ENCODE data around the gene ZFP2.

DNA sequence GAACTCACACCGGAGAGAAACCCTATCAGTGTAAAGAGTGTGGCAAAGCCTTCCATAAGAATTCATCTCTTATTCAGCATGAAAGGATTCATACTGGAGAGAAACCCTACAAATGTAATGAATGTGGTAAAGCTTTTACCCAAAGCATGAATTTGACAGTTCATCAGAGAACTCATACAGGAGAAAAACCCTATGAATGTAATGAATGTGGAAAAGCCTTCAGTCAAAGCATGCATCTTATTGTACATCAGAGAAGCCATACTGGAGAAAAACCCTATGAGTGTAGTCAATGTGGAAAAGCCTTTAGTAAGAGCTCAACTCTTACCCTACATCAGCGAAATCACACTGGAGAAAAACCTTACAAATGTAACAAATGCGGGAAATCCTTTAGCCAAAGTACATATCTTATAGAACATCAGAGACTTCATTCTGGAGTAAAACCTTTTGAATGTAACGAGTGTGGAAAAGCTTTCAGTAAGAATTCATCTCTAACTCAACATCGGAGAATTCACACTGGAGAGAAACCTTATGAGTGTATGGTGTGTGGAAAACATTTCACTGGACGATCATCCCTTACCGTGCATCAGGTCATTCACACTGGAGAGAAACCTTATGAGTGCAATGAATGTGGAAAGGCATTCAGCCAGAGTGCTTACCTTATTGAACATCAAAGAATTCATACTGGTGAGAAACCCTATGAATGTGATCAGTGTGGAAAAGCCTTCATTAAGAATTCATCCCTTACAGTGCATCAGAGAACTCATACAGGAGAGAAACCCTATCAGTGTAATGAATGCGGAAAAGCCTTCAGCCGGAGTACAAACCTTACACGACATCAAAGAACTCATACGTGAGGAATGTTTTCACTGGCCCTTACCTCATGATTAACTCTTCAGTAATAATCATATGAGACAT lies 36.4 kb downstream of the ZFP2 start:
- TF ChIP-seq POLR2AphosphoS5 (IDR thresholded peaks at IDR 0.05; ENCODE audit: low read depth, low read length) (no peak), FOXP2 (optimal IDR thresholded peaks at IDR 0.05; ENCODE audit: borderline replicate concordance, extremely low read depth, extremely low read length, insufficient read depth) (no peak), TAF1 (IDR thresholded peaks at IDR 0.05; ENCODE audit: borderline replicate concordance, insufficient read depth, low read length) (no peak), SIN3A (IDR thresholded peaks at IDR 0.05; ENCODE audit: borderline replicate concordance, insufficient read depth, low read length) (no peak)
- TF ChIP-seq, protein P1, sequence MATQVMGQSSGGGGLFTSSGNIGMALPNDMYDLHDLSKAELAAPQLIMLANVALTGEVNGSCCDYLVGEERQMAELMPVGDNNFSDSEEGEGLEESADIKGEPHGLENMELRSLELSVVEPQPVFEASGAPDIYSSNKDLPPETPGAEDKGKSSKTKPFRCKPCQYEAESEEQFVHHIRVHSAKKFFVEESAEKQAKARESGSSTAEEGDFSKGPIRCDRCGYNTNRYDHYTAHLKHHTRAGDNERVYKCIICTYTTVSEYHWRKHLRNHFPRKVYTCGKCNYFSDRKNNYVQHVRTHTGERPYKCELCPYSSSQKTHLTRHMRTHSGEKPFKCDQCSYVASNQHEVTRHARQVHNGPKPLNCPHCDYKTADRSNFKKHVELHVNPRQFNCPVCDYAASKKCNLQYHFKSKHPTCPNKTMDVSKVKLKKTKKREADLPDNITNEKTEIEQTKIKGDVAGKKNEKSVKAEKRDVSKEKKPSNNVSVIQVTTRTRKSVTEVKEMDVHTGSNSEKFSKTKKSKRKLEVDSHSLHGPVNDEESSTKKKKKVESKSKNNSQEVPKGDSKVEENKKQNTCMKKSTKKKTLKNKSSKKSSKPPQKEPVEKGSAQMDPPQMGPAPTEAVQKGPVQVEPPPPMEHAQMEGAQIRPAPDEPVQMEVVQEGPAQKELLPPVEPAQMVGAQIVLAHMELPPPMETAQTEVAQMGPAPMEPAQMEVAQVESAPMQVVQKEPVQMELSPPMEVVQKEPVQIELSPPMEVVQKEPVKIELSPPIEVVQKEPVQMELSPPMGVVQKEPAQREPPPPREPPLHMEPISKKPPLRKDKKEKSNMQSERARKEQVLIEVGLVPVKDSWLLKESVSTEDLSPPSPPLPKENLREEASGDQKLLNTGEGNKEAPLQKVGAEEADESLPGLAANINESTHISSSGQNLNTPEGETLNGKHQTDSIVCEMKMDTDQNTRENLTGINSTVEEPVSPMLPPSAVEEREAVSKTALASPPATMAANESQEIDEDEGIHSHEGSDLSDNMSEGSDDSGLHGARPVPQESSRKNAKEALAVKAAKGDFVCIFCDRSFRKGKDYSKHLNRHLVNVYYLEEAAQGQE (IDR thresholded peaks at IDR 0.05; ENCODE audit: insufficient read depth in 1 of 2, low read depth in 2 of 2, low read length in 2 of 2) = no peak

Data from PFSK-1 (cell line).